HG02970 (cell line): ENCODE results near the gene GNAT1.
"Not testable (repeated sequence)": the region's sequence is repeated elsewhere in the genome, so short reads cannot be mapped to it uniquely, and the experiment has no call there.

Source experiments
- ATAC-seq: cut with Tn5 transposase; IDR thresholded peaks from one replicate; pipeline ENCODE4 v1.9.1; 2021; ENCODE audit warnings: mild to moderate bottlenecking, moderate library complexity, moderate number of reproducible peaks; ENCODE audit not compliant: unreplicated experiment, low FRiP score

Gene GNAT1

DNA sequence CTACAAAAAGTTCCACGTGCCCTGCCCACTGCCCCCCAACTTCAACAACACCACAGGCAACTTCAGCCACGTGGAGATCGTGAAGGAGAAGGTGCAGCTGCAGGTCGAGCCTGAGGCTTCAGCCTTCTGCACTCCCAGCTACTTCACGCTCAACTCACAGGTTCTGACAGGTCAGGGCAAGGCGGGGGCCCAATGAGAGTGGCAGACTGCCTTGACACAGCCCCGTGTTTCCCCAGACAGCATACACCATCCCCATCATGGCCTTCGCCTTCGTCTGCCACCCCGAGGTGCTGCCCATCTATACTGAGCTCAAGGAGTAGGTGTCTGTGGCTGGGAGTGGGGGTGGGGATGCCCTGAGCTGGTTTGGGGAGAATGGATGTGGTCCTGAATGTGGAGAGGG, 26.3 kb downstream of the GNAT1 start:
- no peak for ATAC-seq

DNA sequence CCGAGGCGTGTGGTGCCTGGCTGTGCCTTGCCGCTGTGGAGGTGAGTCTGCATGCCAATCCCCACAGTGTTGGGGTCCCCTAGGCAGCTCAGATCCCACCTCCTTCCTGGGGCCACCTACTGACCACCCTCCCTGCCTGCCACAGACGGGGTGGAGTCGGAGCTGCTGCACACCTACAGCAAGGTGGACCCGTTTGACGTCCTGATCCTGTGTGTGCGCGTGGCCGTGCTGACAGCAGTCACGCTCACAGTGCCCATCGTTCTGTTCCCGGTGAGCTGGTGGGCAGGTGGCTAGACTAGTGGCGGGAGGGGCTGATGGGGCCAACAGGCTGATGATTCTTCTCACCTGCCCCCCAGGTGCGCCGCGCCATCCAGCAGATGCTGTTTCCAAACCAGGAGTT, 27.0 kb downstream of the GNAT1 start:
- no peak for ATAC-seq

DNA sequence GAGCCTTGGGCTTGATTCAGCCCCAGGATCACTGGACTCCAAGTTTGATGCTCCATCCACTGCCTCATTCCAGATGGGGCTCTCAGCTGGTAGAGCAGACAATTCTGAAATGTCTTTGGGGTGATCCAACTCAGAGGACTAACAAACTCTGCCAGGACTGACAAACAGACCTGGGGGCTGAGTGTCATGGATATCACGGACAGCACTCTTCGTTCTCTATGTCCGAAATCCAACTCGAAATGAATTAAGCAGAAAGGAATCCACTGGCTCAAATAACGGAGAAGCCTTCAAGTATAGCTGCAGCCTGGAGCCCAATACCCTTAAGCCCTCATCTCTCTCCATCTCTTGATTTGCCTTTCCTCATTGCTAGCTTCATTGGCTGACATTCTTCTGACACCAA, 27.9 kb downstream of the GNAT1 start:
- no peak for ATAC-seq

DNA sequence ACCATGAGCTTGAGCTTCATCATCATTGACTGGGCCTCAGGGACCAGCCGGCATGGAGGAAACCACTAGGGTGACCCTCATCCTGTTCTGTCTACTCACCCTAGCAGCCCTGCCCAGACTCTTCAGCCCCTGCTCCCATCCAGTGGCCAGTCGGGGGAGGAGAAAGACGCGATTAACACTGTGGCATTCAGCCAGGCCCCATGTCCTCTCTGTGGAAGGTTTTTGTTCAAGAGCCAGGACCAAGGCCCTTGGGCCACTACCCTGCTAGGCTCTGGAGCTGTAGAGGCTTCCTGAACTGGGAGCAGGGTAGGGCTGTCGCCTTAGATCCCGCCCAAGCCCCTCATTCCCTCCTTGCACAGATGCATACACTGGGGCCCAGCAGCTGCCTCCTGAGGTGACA, 28.7 kb downstream of the GNAT1 start:
- no peak for ATAC-seq

DNA sequence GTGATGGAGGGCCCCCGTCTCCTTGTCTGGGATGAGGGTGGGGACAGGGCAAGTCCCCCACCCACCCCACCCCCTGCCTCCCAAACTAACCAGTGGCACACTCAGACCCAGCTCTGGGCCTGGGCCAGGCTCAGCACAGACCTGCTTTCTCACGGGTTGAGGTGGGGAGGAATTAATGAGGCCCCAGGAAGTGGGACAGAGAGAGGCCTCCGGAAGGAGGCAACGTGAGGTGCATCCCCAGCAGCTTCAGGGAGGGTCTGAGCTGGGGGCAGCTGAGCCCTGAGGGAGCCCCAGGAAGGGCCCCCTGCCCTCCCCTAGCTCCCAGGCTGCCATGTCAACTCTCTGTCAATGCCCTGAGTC, 29.6 kb downstream of the GNAT1 start:
- no peak for ATAC-seq

DNA sequence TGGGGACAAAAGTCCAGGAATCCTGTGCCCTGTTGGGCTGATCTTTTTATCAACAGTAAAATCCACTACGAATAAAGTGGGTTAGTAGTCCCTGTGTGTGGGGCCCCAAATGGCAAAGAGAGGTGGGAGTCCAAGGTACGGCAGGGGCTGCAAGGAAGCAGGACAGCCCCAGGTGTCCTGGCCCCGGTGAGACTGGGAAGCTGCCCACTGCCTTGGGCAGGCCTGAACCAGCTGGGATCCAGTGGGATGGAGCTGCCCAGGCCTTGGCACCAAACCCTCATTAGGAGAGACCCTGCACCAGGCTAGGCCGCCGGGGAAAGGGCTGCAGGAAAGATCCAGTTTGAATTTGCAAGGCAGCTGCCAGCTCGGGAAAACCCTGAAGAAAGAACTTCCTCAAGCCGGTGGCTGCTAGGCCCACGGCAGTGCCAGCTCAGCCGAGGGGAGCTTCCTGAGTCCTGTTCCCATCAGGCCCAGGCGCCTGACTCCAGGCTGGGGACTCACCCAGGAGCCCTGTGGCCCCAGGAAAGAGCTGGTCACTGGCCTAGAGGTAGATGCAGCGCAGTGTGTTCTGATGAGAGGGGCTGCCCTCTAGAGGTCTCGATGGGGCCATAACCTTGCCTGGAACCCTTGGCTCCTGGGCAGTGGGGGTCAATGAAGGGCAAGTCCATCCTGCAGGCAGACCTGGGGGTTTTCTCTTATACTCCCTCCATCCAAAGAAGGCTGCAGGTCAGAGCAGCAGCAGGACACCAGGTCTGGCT, 30.2 kb downstream of the GNAT1 start:
- no peak for ATAC-seq

DNA sequence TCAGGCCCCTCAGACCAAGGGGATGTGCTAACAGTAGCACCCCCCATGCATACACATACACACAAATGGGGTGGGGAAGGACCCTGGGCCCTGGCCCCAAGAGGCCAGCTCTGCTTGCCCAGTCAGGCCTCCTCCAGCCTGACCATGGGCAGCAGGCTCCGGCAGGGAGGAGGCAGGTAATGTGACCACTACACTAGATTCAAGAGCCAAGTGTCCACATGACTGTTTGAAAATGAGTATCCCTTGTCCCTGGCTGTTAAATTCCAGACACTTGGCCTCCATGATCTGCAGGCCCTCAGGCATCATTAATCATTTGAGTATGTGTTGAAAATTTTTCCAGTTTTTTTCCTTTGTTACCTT, 30.7 kb downstream of the GNAT1 start:
- no peak for ATAC-seq

DNA sequence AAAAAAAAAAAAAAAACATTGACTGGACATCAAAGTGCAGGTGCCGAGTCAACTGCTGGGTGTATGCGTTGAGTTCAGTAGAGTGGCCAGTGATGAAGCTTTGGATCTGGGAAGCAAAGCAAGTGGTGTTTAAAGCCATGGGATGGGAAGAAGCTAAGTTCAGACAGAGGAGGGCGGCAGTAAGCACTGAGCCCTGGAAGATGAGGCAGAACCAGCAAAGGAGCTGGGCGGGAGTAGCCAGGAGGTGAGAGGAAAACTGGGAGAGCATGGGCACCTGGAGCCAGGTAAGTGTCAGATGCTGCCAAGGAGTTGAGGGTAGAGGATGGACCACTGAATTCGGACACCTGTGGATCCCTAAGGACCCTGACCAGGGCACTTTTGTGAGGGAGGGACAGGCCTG, 33.2 kb downstream of the GNAT1 start:
- ATAC-seq: no peak

DNA sequence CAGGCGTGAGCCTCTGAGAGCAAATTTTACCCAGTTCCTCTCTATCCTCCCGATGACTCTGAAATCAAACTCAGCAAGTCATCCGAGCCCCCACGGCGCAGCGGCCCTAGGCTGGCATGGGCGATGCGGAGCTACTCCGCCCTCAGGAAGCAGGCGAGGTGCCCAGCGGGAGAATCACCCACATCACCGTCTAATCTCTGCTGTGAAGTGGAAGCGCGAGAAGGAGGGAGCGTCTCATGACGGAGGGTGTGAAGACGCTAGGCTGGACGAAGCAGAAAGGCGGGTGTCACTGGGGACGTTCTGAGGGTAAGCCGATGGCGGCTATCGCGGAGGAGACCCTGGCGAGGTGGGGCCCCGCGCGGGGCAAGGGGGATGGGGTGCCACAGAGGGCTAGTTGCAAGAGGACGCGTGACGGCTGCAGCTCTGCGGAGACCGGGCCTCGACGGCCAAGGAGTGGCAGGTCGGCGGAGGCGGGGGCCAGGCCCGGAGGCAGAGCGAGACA, 35.5 kb downstream of the GNAT1 start:
- peak; percentile 30 for ATAC-seq

DNA sequence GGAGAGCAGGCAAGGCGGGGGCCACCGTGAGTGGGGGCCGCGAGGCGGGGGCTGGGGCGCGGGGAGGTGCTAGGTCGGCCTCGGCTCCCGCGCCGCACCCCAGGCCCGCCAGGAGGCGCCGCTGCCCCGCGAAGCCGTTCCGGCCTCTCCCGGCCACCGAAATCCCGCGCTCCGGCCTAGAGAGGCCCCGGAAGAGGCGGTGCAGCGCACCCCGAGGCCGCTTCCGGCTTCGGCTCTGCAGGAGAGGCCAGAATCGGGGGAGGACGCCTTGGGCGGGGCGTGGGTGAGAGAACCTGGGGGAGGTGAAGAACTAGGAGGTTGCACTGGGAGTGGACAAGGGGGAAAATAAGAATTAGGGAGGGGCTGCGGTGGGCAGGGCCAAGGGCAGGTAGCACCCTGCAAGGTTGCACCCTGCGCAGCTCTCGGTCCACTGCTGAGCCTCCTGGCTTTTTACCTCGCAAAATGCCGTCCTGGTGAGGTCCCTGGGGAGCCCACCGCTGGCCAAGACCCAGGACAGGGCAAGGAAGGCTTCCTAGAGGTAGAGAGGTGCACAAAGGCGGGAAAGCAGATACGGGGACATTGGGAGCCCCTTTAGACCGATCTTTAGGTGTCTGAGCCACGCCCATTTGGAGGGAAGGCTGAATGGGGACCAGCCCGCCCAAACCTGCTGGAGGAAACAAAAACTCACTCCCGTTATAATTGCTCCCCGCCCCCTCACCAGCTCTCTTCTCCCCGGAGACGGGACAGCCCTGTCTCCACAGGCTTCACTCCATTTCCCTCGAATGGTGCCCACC, 36.2 kb downstream of the GNAT1 start:
- peak; percentile 67 for ATAC-seq

DNA sequence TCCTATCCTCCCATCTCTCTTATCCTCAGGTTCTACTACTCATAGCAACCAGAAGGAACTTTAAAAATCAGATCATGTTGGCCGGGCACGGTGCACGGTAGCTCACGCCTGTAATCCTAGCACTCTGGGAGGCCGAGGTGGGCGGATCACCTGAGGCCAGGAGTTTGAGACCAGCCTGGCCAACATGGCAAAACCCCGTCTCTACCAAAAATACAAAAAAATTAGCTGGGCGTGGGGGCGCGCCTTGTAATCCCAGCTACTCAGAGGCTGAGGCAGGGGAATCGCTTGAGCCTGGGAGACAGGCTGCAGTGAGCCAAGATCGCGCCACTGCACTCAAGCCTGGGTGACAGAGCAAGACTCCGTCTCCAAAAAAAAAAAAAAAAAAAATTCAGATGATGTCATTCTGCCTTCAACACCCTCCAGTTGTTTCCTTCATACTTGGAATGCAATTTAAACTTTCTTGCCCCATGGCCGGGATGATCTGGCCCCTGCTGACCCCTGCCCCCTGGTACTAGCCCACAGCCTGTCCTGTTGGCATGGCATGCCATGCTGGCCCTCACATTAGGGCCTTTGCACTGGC, 36.9 kb downstream of the GNAT1 start:
- ATAC-seq: not testable (repeated sequence)

DNA sequence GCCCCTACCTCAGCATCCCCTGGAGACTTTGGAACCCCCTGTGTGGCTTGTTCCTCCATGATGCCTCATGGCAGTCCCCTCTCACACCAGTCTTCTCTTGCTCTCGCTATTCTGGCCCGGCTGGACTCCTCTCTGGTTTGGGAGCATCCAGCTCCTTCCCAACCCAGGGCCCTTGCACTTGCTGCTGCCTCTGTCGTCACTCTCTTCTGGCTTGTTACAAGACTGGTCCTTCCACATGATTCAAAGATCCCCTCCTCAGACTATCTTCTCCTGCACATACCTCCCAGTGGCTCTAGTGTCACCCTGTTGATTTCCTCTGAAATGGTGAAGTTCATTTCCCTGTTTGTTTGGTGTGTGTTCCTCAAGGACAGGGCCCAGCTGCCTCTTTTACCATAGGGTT, 38.1 kb downstream of the GNAT1 start:
- ATAC-seq: no peak

DNA sequence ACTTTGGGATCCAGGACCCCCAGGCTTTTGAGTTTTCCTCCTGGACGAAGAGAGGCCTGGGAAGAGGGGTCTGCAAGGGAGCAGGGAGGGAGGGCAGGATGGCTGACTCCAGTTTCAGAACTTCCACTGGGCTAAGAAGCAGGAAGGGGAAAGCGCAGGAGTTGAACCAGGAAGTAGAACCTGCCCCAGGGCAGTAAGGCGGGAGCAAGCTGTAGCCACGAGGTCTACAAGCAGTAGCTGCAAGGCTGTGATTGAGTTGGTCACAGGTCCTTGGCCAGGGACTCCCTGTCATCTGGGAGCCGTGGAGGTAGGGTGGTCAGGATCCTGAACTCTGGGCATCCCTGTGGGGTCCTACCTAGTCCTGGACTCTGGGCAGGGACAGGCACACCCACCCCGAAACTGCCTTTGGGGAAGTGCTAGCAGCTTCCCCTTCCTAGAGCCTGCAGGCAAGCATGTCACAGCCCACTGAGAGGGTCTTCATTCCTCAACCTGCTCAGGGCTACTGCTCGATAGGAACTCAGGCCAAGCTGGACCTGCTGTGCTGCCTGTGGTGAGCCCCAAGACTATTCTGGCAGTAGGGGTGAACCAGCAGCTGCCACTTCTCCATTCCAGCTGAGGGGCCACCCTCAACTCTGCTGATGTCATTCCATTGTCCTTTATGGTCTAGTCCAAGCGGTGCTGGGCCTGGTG, 38.8 kb downstream of the GNAT1 start:
- no peak for ATAC-seq

DNA sequence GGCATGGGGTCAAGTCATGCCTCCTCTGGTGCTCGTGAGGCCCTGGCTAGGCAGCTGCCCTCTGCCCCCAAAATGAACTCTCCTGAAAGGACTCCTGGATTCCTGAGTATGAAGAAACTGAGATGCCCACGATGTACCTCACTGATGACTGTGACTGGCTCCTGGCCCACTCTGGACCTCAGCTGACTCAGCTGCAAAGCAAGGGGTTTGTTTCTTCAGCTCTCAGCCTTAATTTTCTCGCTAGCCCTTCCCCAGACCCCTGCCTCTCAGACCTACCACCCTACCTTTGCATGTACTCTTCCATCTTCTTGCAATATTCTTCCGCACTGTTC, 39.4 kb downstream of the GNAT1 start:
- ATAC-seq: no peak

DNA sequence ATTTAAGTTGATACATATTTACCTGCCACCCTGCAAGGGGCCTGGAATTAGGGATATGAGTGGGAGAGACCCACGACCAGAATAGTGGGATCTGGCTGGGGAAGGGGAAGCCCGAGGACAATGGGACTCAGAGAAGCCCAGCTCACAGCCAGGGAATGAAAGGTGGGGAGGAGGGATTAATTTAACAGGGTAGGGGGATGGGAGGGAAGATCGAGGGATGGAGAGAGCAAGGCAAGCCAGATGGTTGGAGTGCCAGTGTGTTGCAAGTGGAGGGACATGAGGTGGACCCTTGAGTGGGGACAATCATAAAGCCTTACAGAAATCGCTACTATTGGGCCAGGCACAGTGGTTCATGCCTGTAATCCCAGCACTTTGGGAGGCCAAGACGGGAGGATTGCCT, 40.2 kb downstream of the GNAT1 start:
- no peak for ATAC-seq

DNA sequence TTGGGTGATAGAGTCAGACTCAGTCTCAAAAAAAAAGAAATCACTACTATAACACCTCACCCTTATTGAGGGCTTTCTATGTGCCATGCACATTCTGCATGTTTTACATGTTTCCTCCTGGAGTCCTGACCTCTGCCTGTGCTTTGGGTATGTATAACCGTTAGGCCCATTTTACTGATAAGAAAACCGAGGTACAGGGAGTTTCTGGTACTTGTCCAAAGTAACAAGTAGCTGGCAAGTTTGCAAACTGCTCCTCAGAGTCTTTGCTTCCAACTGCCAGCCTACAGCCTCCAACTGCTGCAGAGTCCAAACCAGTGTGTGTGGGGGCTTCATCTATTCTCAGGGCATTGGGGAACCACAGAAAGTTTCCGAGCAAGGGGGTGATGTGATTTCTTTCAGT, 40.9 kb downstream of the GNAT1 start:
- ATAC-seq: no peak

DNA sequence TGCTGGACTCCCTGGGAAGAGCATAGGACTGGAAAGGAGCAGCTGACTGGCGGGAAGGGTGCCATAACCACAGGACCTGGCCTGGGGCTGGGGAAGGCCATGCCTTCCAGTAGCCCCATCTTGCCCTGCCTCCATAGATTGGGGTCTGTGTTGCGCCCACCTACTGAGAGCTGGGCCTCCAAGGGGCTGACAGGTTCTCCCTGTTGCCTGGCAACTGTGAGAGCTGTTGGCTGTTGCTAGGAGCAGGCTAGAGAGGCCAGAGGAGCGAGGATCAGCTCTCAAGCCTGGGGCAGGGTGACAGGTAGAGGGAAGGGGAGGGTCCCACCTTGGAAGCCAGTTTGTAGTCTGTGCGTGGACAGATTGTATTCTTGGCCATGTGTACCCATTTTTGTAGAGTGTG, 41.8 kb downstream of the GNAT1 start:
- ATAC-seq: no peak

DNA sequence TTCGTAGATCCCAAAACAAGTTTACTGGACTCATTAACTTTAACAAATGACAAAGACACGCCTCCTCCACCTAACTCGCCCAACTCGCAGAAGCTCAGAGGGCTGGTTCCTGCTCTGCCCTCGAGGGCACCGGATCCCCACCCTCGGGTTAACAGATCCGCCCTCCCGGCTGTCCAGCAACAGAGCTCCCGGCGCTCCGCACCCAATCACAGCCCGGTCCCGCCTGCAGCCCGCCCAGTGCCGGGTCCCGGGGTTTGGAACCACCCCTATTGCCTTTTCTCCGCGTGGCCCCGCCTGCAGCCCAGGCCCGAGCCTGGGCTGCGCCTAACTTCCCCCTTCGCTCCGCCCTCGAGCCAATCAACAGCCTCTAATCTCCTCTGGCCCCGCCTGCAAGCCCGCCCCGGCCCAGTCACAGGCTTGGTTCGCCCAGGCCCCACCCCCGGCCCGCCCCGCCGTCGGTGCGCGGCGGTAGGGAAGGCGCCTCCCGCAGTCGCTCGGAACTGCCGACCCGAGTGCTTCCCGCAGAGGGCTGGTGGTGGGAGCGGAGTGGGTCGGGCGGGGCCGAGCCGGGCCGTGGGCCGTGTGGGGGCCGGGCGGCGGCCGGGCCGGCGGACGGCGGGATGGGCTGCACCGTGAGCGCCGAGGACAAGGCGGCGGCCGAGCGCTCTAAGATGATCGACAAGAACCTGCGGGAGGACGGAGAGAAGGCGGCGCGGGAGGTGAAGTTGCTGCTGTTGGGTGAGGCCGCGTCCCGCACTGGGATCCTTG, 44.5 kb downstream of the GNAT1 start, which contains the start of gene GNAI2:
Gene GNAI2 (plus strand): TSS at position 489 of the 768 bp plus-strand sequence. CDS start 132 bp downstream, at position 621.
- ATAC-seq: peak; percentile 90

DNA sequence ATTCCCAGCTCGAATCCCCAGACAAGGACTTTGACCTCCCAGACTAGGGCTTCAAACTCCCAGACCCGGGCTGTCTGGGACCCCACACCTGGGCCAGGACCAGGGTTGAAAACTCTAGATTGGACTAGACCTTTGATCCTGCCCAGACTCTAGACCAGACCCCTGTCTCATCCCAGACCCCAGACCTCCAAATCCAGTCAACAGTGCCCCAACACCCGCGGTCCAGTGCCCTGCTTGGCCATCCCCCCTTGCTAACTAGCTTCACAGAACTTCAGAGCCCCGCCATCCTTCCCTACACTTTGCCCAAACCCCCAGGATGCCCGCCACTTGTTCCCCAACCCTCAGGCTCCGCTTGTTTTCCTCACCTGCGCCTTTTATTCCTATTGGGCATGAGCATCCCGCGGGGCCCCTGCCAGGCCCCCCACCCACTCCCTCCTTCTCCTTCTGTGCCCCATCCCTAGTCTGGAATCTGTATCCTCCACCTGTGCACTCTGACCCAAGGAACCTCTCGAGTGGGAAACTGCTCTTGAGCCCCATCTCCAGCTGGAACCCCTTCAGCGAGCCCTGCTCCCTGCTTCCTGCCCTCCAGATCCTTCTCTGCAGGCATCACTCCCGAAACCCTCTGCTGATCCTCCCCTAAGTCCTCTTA, 45.2 kb downstream of the GNAT1 start:
- ATAC-seq: no peak

DNA sequence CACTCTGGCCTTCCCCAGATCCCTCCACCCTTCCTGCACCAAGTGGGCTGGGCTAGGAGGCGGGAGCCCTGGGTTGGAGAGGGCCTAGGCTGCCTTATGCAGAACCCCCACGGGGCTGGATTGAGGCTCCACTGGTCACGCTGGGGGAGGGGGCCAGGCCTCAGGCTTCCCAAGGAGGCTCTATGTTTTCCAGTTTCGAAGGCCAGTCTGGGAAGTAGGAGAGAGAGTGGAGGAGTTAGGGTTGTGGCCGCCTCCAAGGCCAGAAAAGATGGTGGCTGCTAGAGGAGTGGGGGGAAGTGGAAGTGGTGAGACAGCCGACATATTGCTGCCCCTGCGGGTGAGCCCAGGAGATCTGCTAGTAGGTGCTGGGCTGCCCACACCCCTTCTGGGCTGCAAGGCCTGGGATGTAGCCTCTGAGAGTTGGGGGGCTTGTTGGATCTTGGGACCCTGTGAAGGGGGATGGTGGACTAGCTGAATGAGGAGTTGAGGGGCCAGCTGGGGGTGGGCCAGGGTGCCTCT, 45.8 kb downstream of the GNAT1 start:
- no peak for ATAC-seq
